HepG2 (cell line): ENCODE results near the gene ERF. TPM values are rescaled to one million over a fixed set of nuclear protein-coding genes. Genes with fewer than 3 reads are reported as not detected.

Source experiments
- ARID5B ChIP-seq: IDR thresholded peaks from 2 replicates; pipeline ENCODE4 v1.4.0; 2020; ENCODE audit warnings: mild to moderate bottlenecking, missing genetic modification reagents
- ARNTL ChIP-seq: sonication (generic); formaldehyde crosslinking; IDR thresholded peaks from 2 replicates; pipeline ENCODE4 v1.4.0; 2020; ENCODE audit warnings: mild to moderate bottlenecking, missing genetic modification reagents
- BRF2 ChIP-seq: sonication (generic); formaldehyde crosslinking; IDR thresholded peaks from 2 replicates; pipeline ENCODE4 v1.8.1; 2022; ENCODE audit warnings: mild to moderate bottlenecking, missing genetic modification reagents
- CAMTA2 ChIP-seq: sonication (generic); formaldehyde crosslinking; IDR thresholded peaks from 2 replicates; pipeline ENCODE4 v1.4.0; 2020; ENCODE audit warnings: mild to moderate bottlenecking, missing genetic modification reagents, borderline replicate concordance
- FOXM1 ChIP-seq: sonication (generic); formaldehyde crosslinking; IDR thresholded peaks from 2 replicates; pipeline ENCODE4 v1.5.0; 2020; ENCODE audit warnings: missing genetic modification reagents
- HIVEP1 ChIP-seq: sonication (generic); formaldehyde crosslinking; IDR thresholded peaks from 2 replicates; pipeline ENCODE4 v1.4.0; 2020; ENCODE audit warnings: mild to moderate bottlenecking, missing genetic modification reagents
- JUND ChIP-seq: sonication (generic); formaldehyde crosslinking; IDR thresholded peaks from 2 replicates; pipeline ENCODE4 v1.8.0; 2022; ENCODE audit warnings: mild to moderate bottlenecking, missing genetic modification reagents
- MNT ChIP-seq: fragments of 450-650 bp; IDR thresholded peaks from 2 replicates; pipeline ENCODE4 v1.6.1; 2016
- NBN ChIP-seq: fragments of 450-650 bp; conservative IDR thresholded peaks from 2 replicates; pipeline ENCODE4 v1.6.1; 2017
- RBM39 ChIP-seq: fragments of 200-400 bp; formaldehyde crosslinking; IDR thresholded peaks from one replicate; pipeline ENCODE4 v1.6.1; 2018; ENCODE audit warnings: antibody characterized with exemption, mild to moderate bottlenecking, low read depth, low read length; ENCODE audit not compliant: poor library complexity, severe bottlenecking
- RFX3 ChIP-seq: IDR thresholded peaks from 2 replicates; pipeline ENCODE4 v1.6.1; 2016; ENCODE audit warnings: missing biosample characterization, missing genetic modification reagents
- U2AF1 ChIP-seq: fragments of 200-400 bp; formaldehyde crosslinking; optimal IDR thresholded peaks from 2 replicates; pipeline ENCODE3; 2017; ENCODE audit warnings: mild to moderate bottlenecking, low read depth, low read length
- ZFP41 ChIP-seq: sonication (generic); formaldehyde crosslinking; IDR thresholded peaks from 2 replicates; pipeline ENCODE4 v1.4.0; 2020; ENCODE audit warnings: mild to moderate bottlenecking, missing genetic modification reagents, borderline replicate concordance
- ZFY ChIP-seq: sonication (generic); formaldehyde crosslinking; IDR thresholded peaks from 2 replicates; pipeline ENCODE4 v1.4.0; 2020; ENCODE audit warnings: missing genetic modification reagents
- ZFYVE20 ChIP-seq: sonication (generic); formaldehyde crosslinking; IDR thresholded peaks from 2 replicates; pipeline ENCODE4 v1.8.0; 2023; ENCODE audit warnings: low read depth, mild to moderate bottlenecking, moderate library complexity, missing genetic modification reagents, borderline replicate concordance
- ZNF10 ChIP-seq: sonication (generic); formaldehyde crosslinking; IDR thresholded peaks from 2 replicates; pipeline ENCODE4 v1.4.0; 2020; ENCODE audit warnings: mild to moderate bottlenecking, low read depth, missing genetic modification reagents, borderline replicate concordance
- ZNF205 ChIP-seq: IDR thresholded peaks from 2 replicates; pipeline ENCODE4 v1.6.1; 2018; ENCODE audit warnings: missing biosample characterization, missing genetic modification reagents
- ZNF691 ChIP-seq: sonication (generic); formaldehyde crosslinking; IDR thresholded peaks from 2 replicates; pipeline ENCODE4 v1.4.0; 2020; ENCODE audit warnings: missing genetic modification reagents, low read depth, mild to moderate bottlenecking, borderline replicate concordance
- ZNF7 ChIP-seq: IDR thresholded peaks from 2 replicates; pipeline ENCODE4 v1.6.1; 2016; ENCODE audit warnings: missing biosample characterization, missing genetic modification reagents
- ZNF800 ChIP-seq: sonication (generic); formaldehyde crosslinking; IDR thresholded peaks from 2 replicates; pipeline ENCODE4 v1.4.0; 2020; ENCODE audit warnings: missing genetic modification reagents
- ZNF879 ChIP-seq: sonication (generic); formaldehyde crosslinking; IDR thresholded peaks from 2 replicates; pipeline ENCODE4 v1.8.1; 2023; ENCODE audit warnings: missing genetic modification reagents
- polyA plus RNA-seq, 8 experiments: library from polyadenylated mRNA; depleted of rRNA in 3 of 8; stranded (reverse) in 7 of 8; unstranded in 1 of 8; fragments of >200 nt; fragmentation: Illumina TruSeq in 4 of 8; extraction: Trizol in 4 of 8; gene quantifications; 2 replicates each; pipeline versions ENCODE4 v1.2.1 to v1.2.3, GENCODE V29; 2011 to 2016; ENCODE audit warnings: low read depth in 4 of 8, missing spikeins in 1 of 8, mixed read lengths in 1 of 8; ENCODE audit not compliant: insufficient read depth in 1 of 8
- total RNA-seq, 5 experiments: library from RNA; depleted of rRNA; stranded (reverse); fragments of >200 nt; fragmentation: Illumina TruSeq; extraction: Trizol; gene quantifications; 2 replicates each; pipeline ENCODE4 v1.2.3, GENCODE V29; 2016; ENCODE audit warnings: low read depth in 1 of 5

Gene ERF
- total and polyA plus RNA-seq, 2 of the 13 experiments (the other 11 are each of a cell fraction or from before 2014, with no cell fraction given), result 67.1 to 69.9 TPM

- TF ChIP-seq ARID5B (peak; percentile 29; the same call in 1 of the 2 replicates), NBN (no peak), MNT (peak; percentile 89), HIVEP1 (CRISPR knock-in tag) (no peak), ZFP41 (no peak), ZNF10 (CRISPR knock-in tag) (no peak), CAMTA2 (CRISPR knock-in tag) (no peak), ZNF800 (CRISPR knock-in tag) (0 out of 2 replicates have a peak, but pooled peaks have one; percentile 44), JUND (peak; percentile 90), ZNF205 (CRISPR knock-in tag) (0 out of 2 replicates have a peak, but pooled peaks have one; percentile 16), BRF2 (CRISPR knock-in tag) (no peak), ZNF691 (no peak), ZFY (CRISPR knock-in tag) (peak; percentile 48), ARNTL (CRISPR knock-in tag) (no peak), ZNF879 (no peak), ZNF7 (CRISPR knock-in tag) (no peak), RBM39 (no peak), U2AF1 (no peak), RFX3 (CRISPR knock-in tag) (no peak), FOXM1 (CRISPR knock-in tag) (no peak), ZFYVE20 (CRISPR knock-in tag) (no peak)
Measured at GRCh38 chr19:42268142-42268703, 13.3 kb upstream of the ERF start (continued).
